Prostate gland (tissue), 2 donors: ENCODE results near the gene ABCC2.

Experiments used
- CTCF ChIP-seq, 4 experiments: fragments of 200-600 bp in 2 of 4; fragments of 450-650 bp in 2 of 4; sonication (generic) in 2 of 4; IDR thresholded peaks; 1 replicate in 3 of 4; 2 replicates in 1 of 4; pipeline ENCODE4 v1.5.1; 2016 to 2019; ENCODE audit warnings: antibody characterized with exemption in 4 of 4, mild to moderate bottlenecking in 2 of 4, moderate library complexity in 2 of 4
- POLR2A ChIP-seq: fragments of 450-650 bp; IDR thresholded peaks from one replicate; pipeline ENCODE4 v1.6.1; 2016; ENCODE audit warnings: antibody characterized with exemption, mild to moderate bottlenecking
- POLR2AphosphoS5 ChIP-seq: sonication (generic); formaldehyde crosslinking; IDR thresholded peaks from one replicate; pipeline ENCODE4 v1.6.1; 2017; ENCODE audit warnings: antibody characterized with exemption

GRCh38 chr10:99880080-99880835 lies 97.8 kb downstream of the ABCC2 start:
- no peak for TF ChIP-seq POLR2A
- no peak for TF ChIP-seq CTCF (IDR thresholded peaks at IDR 0.05)
- peak; percentile 7 for TF ChIP-seq POLR2AphosphoS5
